ENCODE results near the gene TEX261.

- TF ChIP-seq L3MBTL2 (conservative IDR thresholded peaks at IDR 0.05) (no peak), PKNOX1 (IDR thresholded peaks at IDR 0.05) (no peak), SUZ12 (IDR thresholded peaks at IDR 0.05) (no peak), FOXK2 (IDR thresholded peaks at IDR 0.05) (no peak), FOXM1 (IDR thresholded peaks at IDR 0.05; ENCODE audit: borderline replicate concordance) (no peak), SP1 (IDR thresholded peaks at IDR 0.05) (no peak), ZNF384 (IDR thresholded peaks at IDR 0.05) (no peak), ARNT (IDR thresholded peaks at IDR 0.05) (no peak), BHLHE40 (IDR thresholded peaks at IDR 0.05; ENCODE audit: borderline replicate concordance) (no peak), FOXA1 (IDR thresholded peaks at IDR 0.05) (no peak), HDGF (IDR thresholded peaks at IDR 0.05; ENCODE audit: borderline replicate concordance) (no peak), TARDBP (IDR thresholded peaks at IDR 0.05) (no peak), CTBP1 (IDR thresholded peaks at IDR 0.05; ENCODE audit: borderline replicate concordance) (no peak)
Measured at GRCh38 chr2:70943205-70943871, 51.3 kb downstream of the TEX261 start.
